Skeletal muscle tissue (tissue), 4 donors: ENCODE measurements around the gene DHTKD1. TPM values are rescaled to one million over a fixed set of nuclear protein-coding genes. Genes with fewer than 3 reads are reported as not detected.

Source experiments
- H3K27ac ChIP-seq: one replicate; pipeline ENCODE4 v1.7.0; 2013; ENCODE audit warnings: mild to moderate bottlenecking, low read depth, low read length, inconsistent platforms
- H3K27me3 ChIP-seq, 3 donors: one replicate each; pipeline ENCODE4 v1.7.0; 2013; ENCODE audit warnings: low read length in 3 of 3; ENCODE audit not compliant: control insufficient read depth in 3 of 3, insufficient read depth in 3 of 3
- H3K36me3 ChIP-seq, 3 donors: one replicate each; pipeline ENCODE4 v1.7.0; 2013; ENCODE audit warnings: low read length in 3 of 3; ENCODE audit not compliant: control insufficient read depth in 3 of 3, insufficient read depth in 3 of 3
- H3K4me1 ChIP-seq, 3 donors: one replicate each; pipeline ENCODE4 v1.7.0; 2013; ENCODE audit warnings: low read length in 3 of 3, mild to moderate bottlenecking in 3 of 3; ENCODE audit not compliant: control insufficient read depth in 3 of 3, insufficient read depth in 3 of 3
- H3K4me3 ChIP-seq, 3 donors: one replicate each; pipeline ENCODE4 v1.7.0; 2013; ENCODE audit warnings: low read length in 3 of 3
- H3K9ac ChIP-seq, 3 donors: one replicate each; pipeline ENCODE4 v1.7.0; 2013; ENCODE audit warnings: low read length in 3 of 3, mild to moderate bottlenecking in 3 of 3, moderate library complexity in 2 of 3, low read depth in 1 of 3
- H3K9me3 ChIP-seq, 3 donors: one replicate each; pipeline ENCODE4 v1.7.0; 2013; ENCODE audit warnings: low read length in 3 of 3; ENCODE audit not compliant: control insufficient read depth in 3 of 3
- total RNA-seq: library from RNA; depleted of rRNA; stranded (reverse); fragments of >200 nt; gene quantifications from one replicate; pipeline ENCODE4 v1.2.3, GENCODE V29; 2014
- donor health status: Osteomylitis.

Gene DHTKD1, protein sequence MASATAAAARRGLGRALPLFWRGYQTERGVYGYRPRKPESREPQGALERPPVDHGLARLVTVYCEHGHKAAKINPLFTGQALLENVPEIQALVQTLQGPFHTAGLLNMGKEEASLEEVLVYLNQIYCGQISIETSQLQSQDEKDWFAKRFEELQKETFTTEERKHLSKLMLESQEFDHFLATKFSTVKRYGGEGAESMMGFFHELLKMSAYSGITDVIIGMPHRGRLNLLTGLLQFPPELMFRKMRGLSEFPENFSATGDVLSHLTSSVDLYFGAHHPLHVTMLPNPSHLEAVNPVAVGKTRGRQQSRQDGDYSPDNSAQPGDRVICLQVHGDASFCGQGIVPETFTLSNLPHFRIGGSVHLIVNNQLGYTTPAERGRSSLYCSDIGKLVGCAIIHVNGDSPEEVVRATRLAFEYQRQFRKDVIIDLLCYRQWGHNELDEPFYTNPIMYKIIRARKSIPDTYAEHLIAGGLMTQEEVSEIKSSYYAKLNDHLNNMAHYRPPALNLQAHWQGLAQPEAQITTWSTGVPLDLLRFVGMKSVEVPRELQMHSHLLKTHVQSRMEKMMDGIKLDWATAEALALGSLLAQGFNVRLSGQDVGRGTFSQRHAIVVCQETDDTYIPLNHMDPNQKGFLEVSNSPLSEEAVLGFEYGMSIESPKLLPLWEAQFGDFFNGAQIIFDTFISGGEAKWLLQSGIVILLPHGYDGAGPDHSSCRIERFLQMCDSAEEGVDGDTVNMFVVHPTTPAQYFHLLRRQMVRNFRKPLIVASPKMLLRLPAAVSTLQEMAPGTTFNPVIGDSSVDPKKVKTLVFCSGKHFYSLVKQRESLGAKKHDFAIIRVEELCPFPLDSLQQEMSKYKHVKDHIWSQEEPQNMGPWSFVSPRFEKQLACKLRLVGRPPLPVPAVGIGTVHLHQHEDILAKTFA
- total RNA-seq = 38.1 TPM

DNA sequence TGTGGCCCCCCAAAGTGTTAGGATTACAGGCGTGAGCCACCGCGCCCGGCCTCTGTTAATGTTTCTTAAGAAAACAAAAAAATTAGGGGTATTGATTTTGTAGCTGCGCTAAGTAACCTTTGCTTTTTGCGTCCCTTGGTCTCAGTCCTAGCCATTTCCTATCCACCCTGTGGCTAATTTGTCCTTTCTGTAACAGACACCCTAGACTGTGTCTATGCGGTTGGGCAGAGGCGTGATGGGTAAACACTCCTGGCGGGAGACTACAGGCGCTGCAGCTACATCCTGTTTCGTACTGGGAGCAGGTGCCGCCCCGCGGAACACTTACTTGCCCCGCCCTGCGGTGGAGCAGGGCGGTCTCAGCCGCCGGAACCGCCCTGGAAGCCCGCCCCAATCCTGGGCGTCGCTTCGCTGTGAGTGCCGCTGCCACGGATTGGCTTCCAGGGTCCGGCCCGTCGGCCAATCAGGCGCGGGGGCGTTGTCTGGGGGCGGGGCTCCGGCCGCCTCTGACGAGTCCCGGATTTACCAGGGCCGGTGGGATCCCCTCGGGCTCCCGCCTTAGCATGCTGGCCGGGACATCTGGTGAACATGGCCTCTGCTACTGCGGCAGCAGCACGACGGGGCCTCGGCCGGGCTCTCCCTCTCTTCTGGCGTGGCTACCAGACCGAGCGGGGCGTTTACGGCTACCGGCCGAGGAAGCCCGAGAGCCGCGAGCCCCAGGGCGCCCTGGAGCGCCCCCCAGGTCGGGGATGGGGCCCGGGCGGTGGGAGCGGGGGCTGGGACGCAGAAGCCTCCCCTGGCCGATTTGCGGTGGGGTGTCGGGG is at the start of gene DHTKD1:
Gene DHTKD1, plus strand, starts transcription at position 506 of the 821 bp plus-strand sequence. Its CDS starts 80 bp downstream, at position 586.
- no peaks in the 10 kb centered on the region for H3K27me3 ChIP-seq
- H3K9me3 ChIP-seq = no peaks in the 10 kb centered on the region
- H3K9ac ChIP-seq = peak within 1 kb of the TSS; percentile 86 to 94 (median 88)
- no peaks in the 10 kb centered on the region for H3K36me3 ChIP-seq
- H3K4me1 ChIP-seq = peaks cover 5 to 6% (median 5%) of the 10 kb centered on the region in 3 donors
- H3K4me3 ChIP-seq = peak within 1 kb of the TSS; percentile 80 to 92 (median 85)
- peak within 1 kb of the TSS; percentile 84 for H3K27ac ChIP-seq

DNA sequence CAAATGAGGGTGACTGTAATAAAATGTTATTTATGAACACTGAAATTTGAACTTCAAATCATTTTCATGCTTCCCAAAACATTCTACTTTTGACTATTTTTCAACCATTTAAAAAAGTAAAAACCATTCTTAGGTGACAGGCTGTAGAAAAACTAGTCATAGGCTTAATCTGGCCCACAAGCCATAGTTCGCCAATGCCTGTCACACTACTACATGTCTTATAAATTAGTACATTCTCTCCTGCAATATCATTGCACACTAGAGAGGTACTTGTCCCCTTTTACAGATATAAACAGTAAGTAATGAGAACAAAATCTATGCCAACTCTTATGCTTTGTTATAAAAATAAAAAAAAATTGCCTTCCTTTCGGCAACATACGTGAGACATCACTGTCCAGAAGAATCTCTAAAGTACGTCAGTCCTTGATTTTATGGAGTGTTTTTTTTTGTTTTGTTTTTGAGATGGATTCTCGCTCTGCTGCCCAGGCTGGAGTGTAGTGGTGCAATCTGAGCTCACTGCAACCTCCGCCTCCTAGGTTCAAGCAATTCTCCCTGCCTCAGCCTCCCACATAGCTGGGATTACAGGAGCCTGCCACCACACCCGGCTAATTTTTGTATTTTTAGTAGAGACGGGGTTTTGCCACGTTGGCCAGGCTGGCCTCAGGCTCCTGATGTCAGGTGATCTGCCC is 49.3 kb upstream of the DHTKD1 start:
- H3K36me3 ChIP-seq = no peaks in the 10 kb centered on the region
- H3K4me3 ChIP-seq = no peak overlapping the region
- H3K27me3 ChIP-seq = no peaks in the 10 kb centered on the region
- peaks cover 0 to 2% (median 0%) of the 10 kb centered on the region in 3 donors for H3K4me1 ChIP-seq
- no peaks in the 10 kb centered on the region for H3K9me3 ChIP-seq
- no peak overlapping the region for H3K9ac ChIP-seq
- H3K27ac ChIP-seq = no peak overlapping the region

DNA sequence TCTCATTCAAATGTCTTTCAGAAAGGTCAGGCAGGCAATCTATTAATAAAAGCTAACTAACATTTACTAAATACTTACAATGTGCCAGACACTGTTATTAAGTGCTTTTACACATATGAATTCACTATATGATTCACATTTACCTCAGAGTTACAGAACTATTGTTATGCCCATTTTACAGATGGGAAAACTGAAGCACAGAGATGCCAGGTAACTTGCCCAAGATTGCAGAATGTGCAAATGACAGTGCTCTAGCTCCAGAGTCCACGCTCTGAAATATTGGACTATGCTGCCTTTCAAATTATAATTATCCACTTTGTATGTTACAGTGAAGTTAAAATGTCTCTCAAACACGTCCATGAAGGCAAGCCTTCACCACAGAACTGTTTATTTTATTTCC is 48.2 kb upstream of the DHTKD1 start:
- Histone ChIP-seq H3K9ac (no peak overlapping the region), H3K36me3 (no peaks in the 10 kb centered on the region), H3K4me3 (no peak overlapping the region), H3K27me3 (no peaks in the 10 kb centered on the region), H3K27ac (no peak overlapping the region), H3K9me3 (no peaks in the 10 kb centered on the region), H3K4me1 (peaks cover 0 to 2% (median 0%) of the 10 kb centered on the region in 3 donors)

DNA sequence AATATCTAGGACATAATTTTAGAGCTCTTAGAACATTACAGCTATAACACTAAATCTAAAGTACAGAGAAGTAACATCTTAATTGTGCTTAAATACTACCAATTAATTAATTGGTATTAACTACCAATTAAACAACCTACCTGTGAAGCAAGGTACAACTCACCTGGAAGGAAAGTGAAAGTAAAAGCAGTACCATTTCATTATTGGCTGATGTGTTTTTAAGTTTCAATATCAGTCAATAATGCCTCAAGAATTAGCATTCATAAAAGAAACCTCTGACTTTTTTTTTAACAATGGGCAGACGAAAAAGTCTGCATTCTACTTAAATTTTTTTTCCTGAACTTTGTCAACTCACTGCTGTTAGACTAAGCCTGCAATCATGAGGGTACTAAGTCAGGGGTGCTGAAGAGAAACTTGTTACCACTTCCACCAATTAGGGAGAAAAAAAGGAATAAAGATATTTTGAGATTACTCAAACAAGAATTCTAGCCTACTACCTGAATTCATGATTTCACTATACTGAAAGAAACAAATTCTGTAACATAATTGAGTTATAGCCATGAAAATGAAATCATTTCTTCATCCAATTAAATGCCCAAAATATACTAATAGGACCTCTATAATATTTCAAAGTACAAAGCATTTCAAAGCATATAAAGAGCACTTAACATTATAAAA is 46.0 kb upstream of the DHTKD1 start:
- no peaks in the 10 kb centered on the region for H3K9me3 ChIP-seq
- H3K9ac ChIP-seq = no peak overlapping the region
- peaks cover 0 to 2% (median 0%) of the 10 kb centered on the region in 3 donors for H3K4me1 ChIP-seq
- H3K27ac ChIP-seq = no peak overlapping the region
- H3K36me3 ChIP-seq = peaks cover 0 to 4% (median 3%) of the 10 kb centered on the region in 3 donors
- H3K27me3 ChIP-seq = no peaks in the 10 kb centered on the region
- no peak overlapping the region for H3K4me3 ChIP-seq

DNA sequence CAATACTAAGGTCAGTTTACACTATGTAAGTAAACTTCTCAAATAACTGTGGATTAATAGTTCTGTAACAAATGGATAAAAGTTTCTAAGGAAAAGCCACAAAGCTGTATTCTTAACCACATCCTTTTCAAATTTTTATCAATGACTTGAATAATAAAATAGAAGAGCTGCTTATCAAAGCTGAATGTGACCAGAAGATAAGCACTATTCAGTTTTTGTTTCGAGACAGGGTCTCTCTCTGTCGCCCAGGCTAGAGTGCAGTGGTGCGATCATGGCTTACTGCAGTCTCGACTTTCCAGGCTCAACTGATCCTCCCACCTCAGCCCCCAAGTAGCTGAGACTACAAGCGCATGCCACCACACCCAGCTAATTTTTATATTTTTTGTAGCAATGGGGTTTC is 43.2 kb upstream of the DHTKD1 start:
- H3K36me3 ChIP-seq = peaks cover 0 to 12% (median 12%) of the 10 kb centered on the region in 3 donors

DNA sequence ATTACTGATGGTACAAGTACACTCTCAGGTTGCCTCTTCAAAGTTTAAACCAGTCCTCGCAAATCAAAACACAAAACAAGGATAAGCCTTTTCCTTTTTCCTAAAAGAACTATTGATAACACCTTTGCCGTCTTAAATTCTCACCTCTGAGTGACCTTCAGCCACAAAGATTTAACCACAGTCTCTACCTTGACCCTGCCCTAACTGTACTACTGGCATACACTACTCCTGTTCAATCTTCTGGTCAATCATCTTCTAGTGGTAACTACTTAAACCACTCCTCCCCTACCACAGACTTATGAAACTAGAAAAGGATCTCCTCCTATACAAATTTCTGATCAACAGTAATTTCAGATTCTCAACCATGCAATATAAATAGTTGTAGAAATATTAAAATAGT is 41.2 kb upstream of the DHTKD1 start:
- no peak overlapping the region for H3K27ac ChIP-seq
- H3K9me3 ChIP-seq = no peaks in the 10 kb centered on the region
- no peak overlapping the region for H3K9ac ChIP-seq
- peaks cover 0 to under 1% (median 0%) of the 10 kb centered on the region in 3 donors for H3K4me1 ChIP-seq
- no peaks in the 10 kb centered on the region for H3K27me3 ChIP-seq
- H3K4me3 ChIP-seq = no peak overlapping the region
- H3K36me3 ChIP-seq = peaks cover 0 to 17% (median 12%) of the 10 kb centered on the region in 3 donors

More for the DNA sequence above, 43.2 kb upstream of the DHTKD1 start:
- Histone ChIP-seq H3K4me3 (no peak overlapping the region), H3K27me3 (no peaks in the 10 kb centered on the region), H3K9ac (no peak overlapping the region), H3K9me3 (no peaks in the 10 kb centered on the region), H3K27ac (no peak overlapping the region), H3K4me1 (peaks cover 0 to 2% (median 0%) of the 10 kb centered on the region in 3 donors)

DNA sequence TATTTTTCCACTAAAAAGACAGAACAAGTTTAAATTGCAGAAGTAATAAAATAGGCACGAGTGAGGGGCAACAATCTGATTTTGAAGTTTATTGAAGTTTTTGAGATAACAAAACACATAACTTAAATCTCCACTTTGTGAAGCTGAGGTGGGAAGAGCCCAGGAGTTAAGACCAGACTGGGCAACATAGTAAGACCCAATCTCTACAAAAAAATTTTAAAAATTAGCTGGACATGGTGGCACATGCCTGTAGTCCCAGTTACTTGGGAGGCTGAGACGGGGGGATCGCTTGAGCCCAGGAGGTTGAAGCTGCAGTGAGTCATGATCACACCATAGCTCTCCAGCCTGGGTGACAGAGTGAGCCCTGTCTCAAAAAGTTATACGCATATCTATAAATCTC is 37.4 kb upstream of the DHTKD1 start:
- Histone ChIP-seq H3K27ac (no peak overlapping the region), H3K36me3 (peaks cover 4 to 31% (median 29%) of the 10 kb centered on the region in 3 donors), H3K4me1 (no peaks in the 10 kb centered on the region), H3K9ac (no peak overlapping the region), H3K4me3 (no peak overlapping the region), H3K27me3 (no peaks in the 10 kb centered on the region), H3K9me3 (no peaks in the 10 kb centered on the region)

DNA sequence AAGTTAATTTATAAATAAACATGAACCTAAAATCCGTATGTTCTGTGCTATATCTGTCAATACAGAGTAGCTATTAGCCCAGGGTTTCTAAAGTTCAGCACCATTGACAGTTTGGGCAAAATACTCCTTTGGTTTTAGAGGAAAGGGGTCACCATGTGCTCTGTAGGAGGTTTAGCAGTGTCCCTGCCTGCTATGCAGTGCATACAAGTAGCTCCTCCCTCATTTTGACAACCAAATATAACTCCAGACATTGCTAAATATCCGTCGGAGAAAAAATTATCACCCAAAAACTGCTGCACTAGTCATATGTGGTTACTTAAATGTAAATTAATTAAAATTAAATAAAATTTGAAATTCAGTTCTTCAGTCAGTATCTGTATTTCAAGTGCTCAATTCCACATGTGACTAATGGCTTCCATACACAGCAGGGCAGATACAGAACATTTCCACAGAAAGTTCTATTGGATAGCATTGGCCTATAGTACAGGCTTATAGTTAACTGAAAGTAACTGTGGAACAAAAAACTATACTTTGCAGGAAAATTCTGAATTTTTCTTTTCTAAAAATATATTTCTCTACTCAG is 32.6 kb upstream of the DHTKD1 start:
- Histone ChIP-seq H3K9me3 (no peaks in the 10 kb centered on the region), H3K27ac (no peak overlapping the region), H3K27me3 (no peaks in the 10 kb centered on the region), H3K9ac (no peak overlapping the region), H3K4me1 (peaks cover 2 to 4% (median 3%) of the 10 kb centered on the region in 3 donors), H3K36me3 (peaks cover 4 to 19% (median 17%) of the 10 kb centered on the region in 3 donors), H3K4me3 (no peak overlapping the region)
